ENCODE measurements around the gene CENPS.

Gene CENPS

DNA sequence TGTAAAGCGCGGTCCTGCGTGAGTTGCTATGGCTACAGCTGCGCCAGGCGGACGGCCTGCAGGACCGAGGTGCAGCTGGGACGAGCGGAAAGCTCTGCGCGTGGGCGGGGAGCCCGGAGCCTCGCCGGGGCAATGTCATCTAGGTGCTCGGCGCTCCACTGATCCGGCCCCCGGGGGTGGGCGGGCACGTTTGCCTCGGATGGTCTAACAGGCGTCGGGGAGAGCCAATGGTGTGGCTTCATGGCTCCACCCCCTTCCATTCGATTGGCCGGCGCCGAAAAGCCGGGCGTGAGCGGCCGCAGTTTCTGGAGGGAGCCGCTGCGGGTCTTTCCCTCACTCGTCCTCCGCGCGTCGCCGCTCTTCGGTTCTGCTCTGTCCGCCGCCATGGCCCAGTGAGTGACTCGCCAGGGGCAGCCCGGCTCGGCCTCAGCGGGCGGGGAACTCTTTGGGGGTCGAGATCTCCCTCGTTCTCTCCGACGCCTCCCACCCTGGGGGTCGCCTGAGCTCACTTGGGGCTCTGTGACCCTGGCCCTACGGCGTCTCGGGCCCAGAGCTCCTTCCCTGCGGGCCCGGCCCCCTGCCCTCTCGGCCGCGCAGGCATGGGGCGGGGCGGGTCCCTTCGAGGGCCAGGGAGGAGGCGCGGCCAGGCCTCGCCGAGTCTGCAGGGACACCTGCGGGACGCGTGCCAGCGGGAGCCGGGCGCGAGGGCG, 31.3 kb upstream of the CENPS start, which contains the start of gene PGD:
TSS of gene PGD (plus strand) at position 331 of the 710 bp plus-strand sequence. CDS start at position 385, 54 bp downstream.
- peak; percentile 99 for DNase-seq (ENCODE audit: low read depth)
- H3K4me3 ChIP-seq (ENCODE audit: low read depth, low read length) = peak within 1 kb of the TSS; percentile 84
- TF ChIP-seq POLR2A (IDR thresholded peaks at IDR 0.05; ENCODE audit: extremely low read depth, insufficient read length) = peak; percentile 41
- no peak for TF ChIP-seq MYC (IDR thresholded peaks at IDR 0.05; ENCODE audit: low read depth, low read length)
- TF ChIP-seq, protein P1, sequence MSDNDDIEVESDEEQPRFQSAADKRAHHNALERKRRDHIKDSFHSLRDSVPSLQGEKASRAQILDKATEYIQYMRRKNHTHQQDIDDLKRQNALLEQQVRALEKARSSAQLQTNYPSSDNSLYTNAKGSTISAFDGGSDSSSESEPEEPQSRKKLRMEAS (IDR thresholded peaks at IDR 0.05; ENCODE audit: low read depth, low read length) = peak; percentile 75
- TF ChIP-seq, protein P2, sequence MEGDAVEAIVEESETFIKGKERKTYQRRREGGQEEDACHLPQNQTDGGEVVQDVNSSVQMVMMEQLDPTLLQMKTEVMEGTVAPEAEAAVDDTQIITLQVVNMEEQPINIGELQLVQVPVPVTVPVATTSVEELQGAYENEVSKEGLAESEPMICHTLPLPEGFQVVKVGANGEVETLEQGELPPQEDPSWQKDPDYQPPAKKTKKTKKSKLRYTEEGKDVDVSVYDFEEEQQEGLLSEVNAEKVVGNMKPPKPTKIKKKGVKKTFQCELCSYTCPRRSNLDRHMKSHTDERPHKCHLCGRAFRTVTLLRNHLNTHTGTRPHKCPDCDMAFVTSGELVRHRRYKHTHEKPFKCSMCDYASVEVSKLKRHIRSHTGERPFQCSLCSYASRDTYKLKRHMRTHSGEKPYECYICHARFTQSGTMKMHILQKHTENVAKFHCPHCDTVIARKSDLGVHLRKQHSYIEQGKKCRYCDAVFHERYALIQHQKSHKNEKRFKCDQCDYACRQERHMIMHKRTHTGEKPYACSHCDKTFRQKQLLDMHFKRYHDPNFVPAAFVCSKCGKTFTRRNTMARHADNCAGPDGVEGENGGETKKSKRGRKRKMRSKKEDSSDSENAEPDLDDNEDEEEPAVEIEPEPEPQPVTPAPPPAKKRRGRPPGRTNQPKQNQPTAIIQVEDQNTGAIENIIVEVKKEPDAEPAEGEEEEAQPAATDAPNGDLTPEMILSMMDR (IDR thresholded peaks at IDR 0.05; ENCODE audit: low read depth, low read length) = no peak

DNA sequence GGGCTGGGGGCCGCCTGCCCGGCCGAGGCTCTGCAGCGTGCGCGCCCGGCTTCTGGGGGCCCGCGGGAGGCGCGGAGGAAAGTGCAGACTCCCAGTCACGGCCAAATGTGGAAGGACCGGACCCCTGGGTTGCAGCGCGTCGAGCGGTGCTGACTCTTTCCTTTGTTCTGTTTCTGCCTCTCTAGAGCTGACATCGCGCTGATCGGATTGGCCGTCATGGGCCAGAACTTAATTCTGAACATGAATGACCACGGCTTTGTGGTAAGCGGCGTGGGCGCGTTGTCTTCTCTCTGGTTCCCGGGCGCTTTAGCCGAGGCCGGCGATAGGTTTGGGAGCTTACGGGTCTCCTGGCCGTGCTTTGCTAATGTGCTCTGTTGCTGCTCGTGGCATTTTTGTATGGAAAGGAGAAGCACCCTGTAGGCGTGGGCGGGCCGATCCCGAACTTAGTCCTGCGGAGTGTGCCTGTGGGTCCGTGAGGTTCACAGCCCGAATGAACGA, 30.7 kb upstream of the CENPS start:
- DNase-seq (ENCODE audit: low read depth) = no peak
- TF ChIP-seq, protein P1 (IDR thresholded peaks at IDR 0.05; ENCODE audit: low read depth, low read length) = no peak
- TF ChIP-seq, protein P2 (IDR thresholded peaks at IDR 0.05; ENCODE audit: low read depth, low read length) = no peak
- TF ChIP-seq MYC (IDR thresholded peaks at IDR 0.05; ENCODE audit: low read depth, low read length) (no peak), POLR2A (IDR thresholded peaks at IDR 0.05; ENCODE audit: extremely low read depth, insufficient read length) (no peak)
- H3K4me3 ChIP-seq (ENCODE audit: low read depth, low read length) = peak overlapping the region; percentile 84

DNA sequence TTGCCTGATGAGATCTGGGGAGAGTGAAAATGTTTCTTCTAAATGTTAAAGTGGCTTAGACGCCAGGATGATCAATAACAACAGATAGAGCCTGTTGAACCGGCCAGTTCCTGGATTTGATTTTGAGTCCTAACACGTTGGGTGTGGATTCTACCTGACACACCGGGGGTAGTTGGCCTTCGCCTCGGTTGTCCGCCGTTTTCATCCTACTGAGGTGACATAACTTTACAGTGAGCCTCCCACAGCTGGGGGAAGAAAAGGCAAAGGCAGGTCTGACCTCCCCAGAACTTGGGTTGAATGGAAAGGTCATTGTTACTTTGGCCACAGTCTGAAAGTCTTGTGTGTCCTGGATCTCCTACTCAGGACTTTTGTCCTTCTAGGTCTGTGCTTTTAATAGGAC, 30.2 kb upstream of the CENPS start:
- peak overlapping the region; percentile 84 for H3K4me3 ChIP-seq (ENCODE audit: low read depth, low read length)
- no peak for TF ChIP-seq POLR2A (IDR thresholded peaks at IDR 0.05; ENCODE audit: extremely low read depth, insufficient read length)
- no peak for TF ChIP-seq MYC (IDR thresholded peaks at IDR 0.05; ENCODE audit: low read depth, low read length)
- TF ChIP-seq, protein P1 (IDR thresholded peaks at IDR 0.05; ENCODE audit: low read depth, low read length) = no peak
- TF ChIP-seq, protein P2 (IDR thresholded peaks at IDR 0.05; ENCODE audit: low read depth, low read length) = no peak
- DNase-seq (ENCODE audit: low read depth) = no peak

DNA sequence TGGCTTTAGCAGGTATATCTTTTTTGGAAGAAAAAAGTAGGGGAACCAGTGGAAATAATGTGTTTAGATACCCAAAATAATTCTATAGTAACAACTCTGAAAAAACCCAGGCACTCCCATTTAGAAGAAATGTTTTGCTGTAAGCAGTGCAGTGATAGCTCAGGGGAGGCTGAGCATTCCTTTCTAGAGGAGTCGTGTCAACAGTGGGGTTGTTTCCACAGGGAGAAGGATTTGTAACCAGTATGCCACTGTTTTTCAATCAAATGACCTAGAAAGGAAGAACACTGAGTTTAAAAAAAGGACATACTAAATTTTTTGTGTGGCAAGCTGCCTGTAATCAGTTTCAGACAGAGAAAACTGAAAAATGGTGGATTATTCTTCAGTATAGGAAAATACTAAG, 29.0 kb upstream of the CENPS start:
- no peak for DNase-seq (ENCODE audit: low read depth)
- H3K4me3 ChIP-seq (ENCODE audit: low read depth, low read length) = peak overlapping the region; percentile 84
- TF ChIP-seq, protein P1 (IDR thresholded peaks at IDR 0.05; ENCODE audit: low read depth, low read length) = no peak
- TF ChIP-seq, protein P2 (IDR thresholded peaks at IDR 0.05; ENCODE audit: low read depth, low read length) = no peak
- TF ChIP-seq POLR2A (IDR thresholded peaks at IDR 0.05; ENCODE audit: extremely low read depth, insufficient read length) = no peak
- TF ChIP-seq MYC (IDR thresholded peaks at IDR 0.05; ENCODE audit: low read depth, low read length) = no peak

DNA sequence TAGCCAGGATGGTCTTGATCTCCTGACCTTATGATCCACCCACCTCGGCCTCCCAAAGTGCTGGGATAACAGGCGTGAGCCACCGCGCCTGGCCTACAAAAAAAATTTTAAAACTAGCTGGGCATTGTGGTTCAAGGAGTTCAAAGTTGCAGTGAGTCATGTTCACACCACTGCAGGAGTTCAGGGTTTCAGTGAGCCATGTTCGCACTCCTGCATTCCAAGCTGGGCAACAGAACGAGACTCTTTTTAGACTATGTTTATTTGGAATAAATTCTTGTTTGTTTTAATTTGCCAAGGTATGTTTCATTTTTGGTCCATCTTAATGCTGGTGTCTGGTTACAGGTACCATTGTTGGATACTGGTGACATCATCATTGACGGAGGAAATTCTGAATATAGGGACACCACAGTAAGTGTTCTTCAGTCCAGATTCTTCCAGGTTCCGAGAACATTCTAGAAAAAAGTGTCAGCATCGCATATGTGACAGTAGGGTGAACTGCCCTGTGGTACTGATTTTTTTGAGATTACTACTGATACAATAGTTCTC, 27.4 kb upstream of the CENPS start:
- TF ChIP-seq, protein P1 (IDR thresholded peaks at IDR 0.05; ENCODE audit: low read depth, low read length) = no peak
- TF ChIP-seq, protein P2 (IDR thresholded peaks at IDR 0.05; ENCODE audit: low read depth, low read length) = no peak
- TF ChIP-seq POLR2A (IDR thresholded peaks at IDR 0.05; ENCODE audit: extremely low read depth, insufficient read length) (no peak), MYC (IDR thresholded peaks at IDR 0.05; ENCODE audit: low read depth, low read length) (no peak)
- no peak for DNase-seq (ENCODE audit: low read depth)

More for the DNA sequence above, 27.4 kb upstream of the CENPS start:
- no peak overlapping the region for H3K4me3 ChIP-seq (ENCODE audit: low read depth, low read length)

All from NB4 (cell line).